NT2/D1 (cell line): ENCODE data around the gene ZFY.

Experiments
- SUZ12 ChIP-seq: IDR thresholded peaks from 2 replicates; pipeline ENCODE4 v1.6.1; 2011; ENCODE audit not compliant: insufficient read length, insufficient read depth; ENCODE audit errors: extremely low read depth
- YY1 ChIP-seq: IDR thresholded peaks from 2 replicates; pipeline ENCODE4 v1.6.1; 2011; ENCODE audit not compliant: insufficient read length, insufficient read depth
- ZNF274 ChIP-seq: IDR thresholded peaks from 2 replicates; pipeline ENCODE4 v1.6.1; 2011; ENCODE audit warnings: mild to moderate bottlenecking, low read depth, low read length

DNA sequence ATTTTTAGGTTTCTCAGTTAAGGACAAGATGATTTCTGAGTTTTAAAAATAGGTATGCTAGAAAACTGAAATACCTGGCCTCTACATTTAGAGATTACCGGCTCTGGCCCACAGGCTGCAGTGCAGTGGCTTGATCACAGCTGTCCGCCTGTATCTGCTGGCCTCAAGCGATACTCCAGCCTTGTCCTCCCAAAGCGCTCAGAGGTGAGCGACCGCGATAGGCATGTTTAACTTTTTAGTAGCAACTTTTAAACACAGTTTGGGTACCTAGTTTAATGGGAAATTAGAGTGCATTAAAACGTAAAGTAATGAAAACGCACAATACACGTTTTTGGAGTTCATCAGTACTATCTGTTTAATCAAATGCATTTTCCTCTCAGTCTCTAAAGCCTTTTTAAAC, 1.1 kb upstream of the ZFY start:
- TF ChIP-seq YY1 (no peak), ZNF274 (no peak), SUZ12 (no peak)
